HEK293 (cell line): ENCODE measurements around the gene RAB7A.

ENCODE experiments used
- CTCF ChIA-PET: fragments of 350-600 bp; formaldehyde crosslinking; extraction: SDS; loops from one replicate; lab custom pipeline; 2021; ENCODE audit warnings: antibody characterized with exemption; lab: Yijun Ruan, JAX
- POLR2A ChIA-PET: fragments of 300-600 bp; formaldehyde crosslinking; extraction: SDS; loops from one replicate; lab custom pipeline; 2020; ENCODE audit warnings: antibody characterized with exemption, inconsistent platforms; lab: Yijun Ruan, JAX
- H3K27ac ChIP-seq: fragments of 200-500 bp; sonication (Bioruptor generic); 2 replicates; pipeline ENCODE4 v1.5.1; 2014; ENCODE audit warnings: low read depth, low read length, control low read depth, inconsistent platforms; ENCODE audit errors: extremely low read depth
- H3K36me3 ChIP-seq, 2 experiments: fragments of 200-500 bp in 1 of 2; sonication (Bioruptor generic) in 1 of 2; 1 replicate in 1 of 2; 2 replicates in 1 of 2; pipeline ENCODE4 v1.5.1; 2014 to 2017; ENCODE audit warnings: inconsistent platforms in 2 of 2, low read length in 2 of 2; ENCODE audit not compliant: control insufficient read depth in 2 of 2, insufficient read depth in 1 of 2
- H3K4me1 ChIP-seq: fragments of 200-500 bp; sonication (Bioruptor generic); 2 replicates; pipeline ENCODE4 v1.5.1; 2014; ENCODE audit warnings: mild to moderate bottlenecking, low read length, inconsistent platforms; ENCODE audit not compliant: control insufficient read depth, insufficient read depth
- H3K4me3 ChIP-seq: 2 replicates; pipeline ENCODE4 v1.5.1; 2011; ENCODE audit warnings: low read depth, mild to moderate bottlenecking, control low read depth, low read length, moderate library complexity
- H3K9me3 ChIP-seq: fragments of 200-500 bp; sonication (Bioruptor generic); 2 replicates; pipeline ENCODE4 v1.5.1; 2014; ENCODE audit warnings: low read depth, low read length, inconsistent platforms; ENCODE audit not compliant: control insufficient read depth, insufficient read depth
- GLI2 ChIP-seq: fragments of 450-650 bp; formaldehyde crosslinking; IDR thresholded peaks from 2 replicates; pipeline ENCODE4; 2017; ENCODE audit warnings: missing biosample characterization, missing genetic modification characterization, low read depth, borderline replicate concordance
- HOXD13 ChIP-seq: sonication (generic); formaldehyde crosslinking; IDR thresholded peaks from 2 replicates; pipeline ENCODE4 v1.8.0; 2022; ENCODE audit warnings: missing genetic modification reagents, borderline replicate concordance
- KLF17 ChIP-seq: fragments of 450-650 bp; formaldehyde crosslinking; IDR thresholded peaks from 2 replicates; pipeline ENCODE4 v1.5.1; 2016; ENCODE audit warnings: missing biosample characterization, missing genetic modification characterization
- REPIN1 ChIP-seq: fragments of 450-650 bp; formaldehyde crosslinking; IDR thresholded peaks from 2 replicates; pipeline ENCODE4 v1.5.1; 2017; ENCODE audit warnings: missing biosample characterization, missing genetic modification characterization, low read depth
- SCRT1 ChIP-seq: fragments of 450-650 bp; formaldehyde crosslinking; IDR thresholded peaks from 2 replicates; pipeline ENCODE4 v1.5.1; 2016; ENCODE audit warnings: missing biosample characterization, missing genetic modification characterization, borderline replicate concordance
- ZBTB17 ChIP-seq: fragments of 450-650 bp; formaldehyde crosslinking; IDR thresholded peaks from 2 replicates; pipeline ENCODE4 v1.5.1; 2016; ENCODE audit warnings: missing biosample characterization, missing genetic modification characterization
- ZBTB20 ChIP-seq: fragments of 450-650 bp; formaldehyde crosslinking; IDR thresholded peaks from 2 replicates; pipeline ENCODE4 v1.5.1; 2016; ENCODE audit warnings: missing biosample characterization, missing genetic modification characterization
- ZBTB8A ChIP-seq: fragments of 450-650 bp; formaldehyde crosslinking; IDR thresholded peaks from 2 replicates; pipeline ENCODE4 v1.5.1; 2016; ENCODE audit warnings: missing biosample characterization, missing genetic modification characterization
- ZNF184 ChIP-seq: fragments of 450-650 bp; IDR thresholded peaks from 2 replicates; pipeline ENCODE4 v1.5.1; 2018; ENCODE audit warnings: missing biosample characterization, mild to moderate bottlenecking, missing genetic modification characterization
- ZNF324 ChIP-seq: fragments of 450-650 bp; formaldehyde crosslinking; IDR thresholded peaks from 2 replicates; pipeline ENCODE4 v1.5.1; 2016; ENCODE audit warnings: missing biosample characterization, missing genetic modification characterization
- ZNF391 ChIP-seq: fragments of 450-650 bp; formaldehyde crosslinking; IDR thresholded peaks from 2 replicates; pipeline ENCODE4 v1.5.1; 2016; ENCODE audit warnings: low read depth, missing biosample characterization, missing genetic modification characterization, borderline replicate concordance
- ZNF501 ChIP-seq: fragments of 450-650 bp; formaldehyde crosslinking; IDR thresholded peaks from 2 replicates; pipeline ENCODE4 v1.5.1; 2016; ENCODE audit warnings: missing biosample characterization, missing genetic modification characterization
- ZNF510 ChIP-seq: fragments of 450-650 bp; formaldehyde crosslinking; IDR thresholded peaks from 2 replicates; pipeline ENCODE4 v1.5.1; 2018; ENCODE audit warnings: mild to moderate bottlenecking, missing genetic modification characterization, missing biosample characterization; ENCODE audit not compliant: insufficient replicate concordance
- ZNF518A ChIP-seq: fragments of 450-650 bp; formaldehyde crosslinking; conservative IDR thresholded peaks from 2 replicates; pipeline ENCODE4 v1.5.1; 2016; ENCODE audit warnings: low read depth, missing biosample characterization, missing genetic modification characterization
- ZNF548 ChIP-seq: fragments of 450-650 bp; formaldehyde crosslinking; IDR thresholded peaks from 2 replicates; pipeline ENCODE4 v1.5.1; 2016; ENCODE audit warnings: missing biosample characterization, missing genetic modification characterization
- ZNF600 ChIP-seq: fragments of 450-650 bp; formaldehyde crosslinking; IDR thresholded peaks from 2 replicates; pipeline ENCODE4 v1.5.1; 2016; ENCODE audit warnings: missing biosample characterization, missing genetic modification characterization
- ZNF670 ChIP-seq: fragments of 450-650 bp; formaldehyde crosslinking; IDR thresholded peaks from 2 replicates; pipeline ENCODE4 v1.5.1; 2016; ENCODE audit warnings: missing biosample characterization, missing genetic modification characterization, low read depth
- ZNF768 ChIP-seq: fragments of 450-650 bp; formaldehyde crosslinking; IDR thresholded peaks from 2 replicates; pipeline ENCODE4 v1.5.1; 2018; ENCODE audit warnings: missing biosample characterization, mild to moderate bottlenecking, missing genetic modification characterization
- ZNF792 ChIP-seq: fragments of 450-650 bp; formaldehyde crosslinking; IDR thresholded peaks from 2 replicates; pipeline ENCODE4 v1.5.1; 2016; ENCODE audit warnings: missing biosample characterization, missing genetic modification characterization
- ZNF843 ChIP-seq: fragments of 450-650 bp; formaldehyde crosslinking; IDR thresholded peaks from 2 replicates; pipeline ENCODE4 v1.5.1; 2016; ENCODE audit warnings: missing biosample characterization, missing genetic modification characterization
- ZSCAN18 ChIP-seq: fragments of 450-650 bp; formaldehyde crosslinking; IDR thresholded peaks from 2 replicates; pipeline ENCODE4 v1.5.1; 2016; ENCODE audit warnings: missing biosample characterization, missing genetic modification characterization
- TF ChIP-seq, protein P1 (sequence below): fragments of 450-650 bp; formaldehyde crosslinking; IDR thresholded peaks from 2 replicates; pipeline ENCODE4 v1.5.1; 2016; ENCODE audit warnings: missing biosample characterization, missing genetic modification characterization

The RAB7A gene

GRCh38 chr3:128805772-128806171 lies 79.8 kb downstream of the RAB7A start:
- Histone ChIP-seq H3K4me3 (no peak overlapping the region), H3K9me3 (no peaks in the 10 kb centered on the region), H3K36me3 (peaks cover 3 to 63% of the 10 kb centered on the region in 2 experiments; a peak in 2 of 3 replicates), H3K27ac (no peak overlapping the region), H3K4me1 (no peaks in the 10 kb centered on the region)
- CTCF ChIA-PET = no interaction called here
- no peak for TF ChIP-seq ZNF510 (tag by site-specific recombination)
- POLR2A ChIA-PET = no interaction called here

DNA sequence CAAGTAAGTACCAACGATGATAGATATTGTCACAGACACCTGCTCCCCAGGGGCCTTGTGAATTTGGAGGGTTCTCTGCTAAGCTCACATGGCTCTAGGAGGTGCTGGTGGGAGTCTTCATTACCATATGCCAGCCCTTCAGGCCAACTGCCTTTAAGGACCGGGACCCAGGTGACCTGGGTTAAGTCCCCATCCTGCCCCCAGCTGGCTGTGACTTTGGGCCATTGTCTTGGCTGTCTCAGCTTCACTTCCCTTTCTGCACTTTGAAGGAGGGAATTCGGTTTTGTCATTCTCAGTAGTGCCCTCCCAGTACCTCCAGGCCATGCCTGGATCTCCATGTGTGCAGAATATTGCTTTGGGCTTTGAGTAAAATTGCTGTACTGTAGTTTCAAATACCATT lies 80.6 kb downstream of the RAB7A start:
- Histone ChIP-seq H3K4me3 (no peak overlapping the region), H3K27ac (no peak overlapping the region), H3K36me3 (peaks cover 7 to 65% of the 10 kb centered on the region in 2 experiments; a peak in 2 of 3 replicates), H3K9me3 (no peaks in the 10 kb centered on the region), H3K4me1 (no peaks in the 10 kb centered on the region)
- POLR2A ChIA-PET = no interaction called here
- CTCF ChIA-PET = interaction anchor here (1.6 kb wide), 1 partner anchor 12 kb away, joined by 5 read pairs; no protein-coding TSS in a partner anchor
- TF ChIP-seq, protein P1, sequence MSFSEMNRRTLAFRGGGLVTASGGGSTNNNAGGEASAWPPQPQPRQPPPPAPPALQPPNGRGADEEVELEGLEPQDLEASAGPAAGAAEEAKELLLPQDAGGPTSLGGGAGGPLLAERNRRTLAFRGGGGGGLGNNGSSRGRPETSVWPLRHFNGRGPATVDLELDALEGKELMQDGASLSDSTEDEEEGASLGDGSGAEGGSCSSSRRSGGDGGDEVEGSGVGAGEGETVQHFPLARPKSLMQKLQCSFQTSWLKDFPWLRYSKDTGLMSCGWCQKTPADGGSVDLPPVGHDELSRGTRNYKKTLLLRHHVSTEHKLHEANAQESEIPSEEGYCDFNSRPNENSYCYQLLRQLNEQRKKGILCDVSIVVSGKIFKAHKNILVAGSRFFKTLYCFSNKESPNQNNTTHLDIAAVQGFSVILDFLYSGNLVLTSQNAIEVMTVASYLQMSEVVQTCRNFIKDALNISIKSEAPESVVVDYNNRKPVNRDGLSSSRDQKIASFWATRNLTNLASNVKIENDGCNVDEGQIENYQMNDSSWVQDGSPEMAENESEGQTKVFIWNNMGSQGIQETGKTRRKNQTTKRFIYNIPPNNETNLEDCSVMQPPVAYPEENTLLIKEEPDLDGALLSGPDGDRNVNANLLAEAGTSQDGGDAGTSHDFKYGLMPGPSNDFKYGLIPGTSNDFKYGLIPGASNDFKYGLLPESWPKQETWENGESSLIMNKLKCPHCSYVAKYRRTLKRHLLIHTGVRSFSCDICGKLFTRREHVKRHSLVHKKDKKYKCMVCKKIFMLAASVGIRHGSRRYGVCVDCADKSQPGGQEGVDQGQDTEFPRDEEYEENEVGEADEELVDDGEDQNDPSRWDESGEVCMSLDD (tag by site-specific recombination) = no peak
- TF ChIP-seq ZNF792 (no peak), HOXD13 (no peak), ZNF670 (tag by site-specific recombination) (no peak), ZNF548 (tag by site-specific recombination) (no peak), GLI2 (no peak), ZNF324 (tag by site-specific recombination) (no peak), ZNF391 (tag by site-specific recombination) (no peak), ZNF768 (tag by site-specific recombination) (no peak)

- no peak overlapping the region for H3K4me3 ChIP-seq
- H3K4me1 ChIP-seq = no peaks in the 10 kb centered on the region
- no peaks in the 10 kb centered on the region for H3K9me3 ChIP-seq
- CTCF ChIA-PET = interaction anchor here (1.6 kb wide), 1 partner anchor 12 kb away, joined by 5 read pairs; no protein-coding TSS in a partner anchor
- peaks cover 13 to 70% of the 10 kb centered on the region in 2 experiments; a peak in 2 of 3 replicates for H3K36me3 ChIP-seq
- POLR2A ChIA-PET = no interaction called here
- no peak overlapping the region for H3K27ac ChIP-seq
- TF ChIP-seq ZBTB8A (tag by site-specific recombination) (no peak), ZBTB17 (tag by site-specific recombination) (no peak), SCRT1 (tag by site-specific recombination) (no peak), ZNF501 (tag by site-specific recombination) (no peak), REPIN1 (tag by site-specific recombination) (no peak), ZNF184 (tag by site-specific recombination) (no peak), ZBTB20 (no peak), KLF17 (tag by site-specific recombination) (no peak), ZNF843 (tag by site-specific recombination) (no peak), ZNF600 (tag by site-specific recombination) (no peak), ZSCAN18 (tag by site-specific recombination) (no peak), ZNF518A (tag by site-specific recombination) (no peak)
Measured at GRCh38 chr3:128807186-128807830, 81.3 kb downstream of the RAB7A start.
